Esophagus muscularis mucosa (tissue), 3 donors: Measurements from ENCODE around the gene CIDEB.

Source experiments
- CTCF ChIP-seq, 3 experiments: fragments of 200-600 bp in 2 of 3; fragments of 450-650 bp in 1 of 3; sonication (generic) in 2 of 3; IDR thresholded peaks; one replicate each; pipeline ENCODE4 v1.5.1; 2017 to 2019; ENCODE audit warnings: antibody characterized with exemption in 3 of 3, mild to moderate bottlenecking in 2 of 3, moderate library complexity in 1 of 3
- POLR2A ChIP-seq: fragments of 450-650 bp; IDR thresholded peaks from one replicate; pipeline ENCODE4 v1.6.1; 2017; ENCODE audit warnings: antibody characterized with exemption, moderate library complexity, mild to moderate bottlenecking, low read depth
- POLR2AphosphoS5 ChIP-seq, 2 donors: sonication (generic); formaldehyde crosslinking; IDR thresholded peaks; one replicate each; pipeline ENCODE4 v1.6.1; 2017; ENCODE audit warnings: antibody characterized with exemption in 2 of 2

DNA sequence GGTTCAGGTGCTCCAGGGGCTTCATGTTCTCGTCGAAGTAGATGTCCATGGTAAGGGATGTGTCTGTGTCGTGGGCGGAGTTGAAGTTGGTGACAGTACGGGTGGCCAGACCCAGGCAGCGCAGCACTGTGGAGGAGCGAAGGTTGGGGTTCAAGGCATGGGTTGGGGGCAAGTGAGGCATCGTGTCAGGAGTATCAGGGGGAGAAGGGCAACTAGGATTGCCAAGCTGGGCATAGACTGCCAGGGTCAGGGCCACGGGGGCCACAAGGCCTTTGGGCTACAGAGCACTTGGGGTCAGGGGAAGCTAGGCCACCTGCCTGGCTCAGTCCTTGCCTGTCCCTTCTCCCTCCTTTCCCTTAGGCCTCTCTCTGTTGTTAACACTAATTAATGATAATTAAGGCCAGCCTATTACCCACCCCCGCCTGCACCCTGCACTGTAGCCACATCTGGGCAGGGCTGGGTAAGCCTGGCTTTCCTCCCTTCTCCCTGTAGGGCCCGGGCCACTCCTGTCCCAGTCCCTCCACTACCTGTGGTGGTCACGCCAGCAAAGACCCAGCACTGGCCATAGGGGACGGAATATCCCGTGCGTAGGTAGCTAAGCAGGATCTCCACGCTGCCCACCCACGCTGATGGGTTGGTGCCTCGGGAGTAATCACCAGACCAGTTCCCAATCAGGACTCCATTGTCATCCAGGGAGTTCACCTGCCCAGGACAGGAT, 49.1 kb downstream of the CIDEB start:
- no peak for TF ChIP-seq CTCF (IDR thresholded peaks at IDR 0.05)
- TF ChIP-seq POLR2A: no peak
- no peak for TF ChIP-seq POLR2AphosphoS5 (IDR thresholded peaks at IDR 0.05)
